Activated T-cell treated with anti-CD3 and anti-CD28 coated beads, Interleukin-2, amount 50 U/mL, for 1 hour (primary cell): ENCODE data around the gene KDF1.
"Not testable (repeated sequence)": the region's sequence is repeated elsewhere in the genome, so short reads cannot be mapped to it uniquely, and the experiment has no call there.

ENCODE experiments used
- DNase-seq: peaks from one replicate; pipeline ENCODE4 v3.0.0-alpha.2; 2020

The KDF1 gene

DNA sequence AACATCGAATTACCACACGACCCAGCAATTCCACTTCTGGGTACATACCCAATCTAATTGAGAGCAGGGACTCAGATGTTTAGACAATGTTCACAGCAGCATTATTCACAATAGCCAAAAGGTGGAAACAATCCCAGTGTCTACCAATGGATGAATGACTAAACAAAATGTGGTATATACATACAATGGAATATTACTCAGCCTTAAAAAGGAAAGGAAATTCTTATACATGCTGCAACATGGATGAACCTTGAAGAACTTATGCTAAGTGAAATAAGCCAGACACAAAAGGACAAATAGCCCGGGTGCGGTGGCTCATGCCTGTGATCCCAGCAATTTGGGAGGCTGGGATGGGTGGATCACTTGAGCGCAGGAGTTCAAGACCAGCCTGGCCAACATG is 6.9 kb downstream of the KDF1 start:
- DNase-seq = no peak

- no peak for DNase-seq
These were observed 8.3 kb downstream of the KDF1 start for GRCh38 chr1:26951821-26952497.

DNA sequence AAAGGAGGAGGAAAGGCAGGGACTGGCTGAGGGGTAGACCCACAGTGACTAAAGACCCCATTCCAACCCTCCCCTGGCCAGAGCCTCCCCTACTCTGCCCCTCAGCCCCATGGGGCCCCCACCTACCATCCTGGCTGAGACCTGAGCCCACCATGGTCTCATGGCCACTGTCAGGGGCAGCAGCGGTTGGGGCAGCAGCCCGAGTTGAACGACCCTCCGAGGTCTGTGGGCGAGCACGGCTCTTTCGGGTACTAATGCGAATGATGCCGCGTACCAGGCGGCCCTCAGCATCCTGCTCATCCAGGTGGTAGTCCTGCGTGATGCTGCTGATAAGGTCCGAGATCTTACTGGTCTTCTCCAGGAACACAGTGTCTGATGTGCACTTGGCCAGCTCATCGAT is 9.1 kb downstream of the KDF1 start:
- DNase-seq = no peak

DNA sequence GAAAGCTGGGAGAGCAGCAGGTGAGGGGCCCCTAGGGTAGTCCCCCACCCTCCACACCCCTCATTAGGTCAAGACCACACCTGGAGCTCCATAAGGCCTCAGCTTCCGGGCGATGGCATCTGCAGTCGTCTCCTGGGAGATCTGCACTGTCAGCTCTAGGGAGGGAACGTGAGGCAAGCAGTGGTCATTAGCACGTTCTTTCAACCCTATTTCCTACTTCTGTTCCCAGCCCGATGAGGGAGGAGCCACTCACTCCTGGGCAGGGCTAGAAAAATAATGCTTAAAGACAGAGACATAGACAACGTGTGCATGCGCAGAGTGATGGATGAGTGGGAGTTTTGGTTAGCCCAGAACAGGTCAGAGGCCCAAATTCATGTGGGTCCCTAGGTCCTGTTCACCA is 9.7 kb downstream of the KDF1 start:
- DNase-seq = no peak

- DNase-seq = no peak
These were observed 10.3 kb downstream of the KDF1 start for GRCh38 chr1:26949926-26950319.

- no peak for DNase-seq
These were observed 10.9 kb downstream of the KDF1 start for GRCh38 chr1:26949266-26949925.

GRCh38 chr1:26948725-26949057 is 11.6 kb downstream of the KDF1 start:
- DNase-seq = not testable (repeated sequence)

DNA sequence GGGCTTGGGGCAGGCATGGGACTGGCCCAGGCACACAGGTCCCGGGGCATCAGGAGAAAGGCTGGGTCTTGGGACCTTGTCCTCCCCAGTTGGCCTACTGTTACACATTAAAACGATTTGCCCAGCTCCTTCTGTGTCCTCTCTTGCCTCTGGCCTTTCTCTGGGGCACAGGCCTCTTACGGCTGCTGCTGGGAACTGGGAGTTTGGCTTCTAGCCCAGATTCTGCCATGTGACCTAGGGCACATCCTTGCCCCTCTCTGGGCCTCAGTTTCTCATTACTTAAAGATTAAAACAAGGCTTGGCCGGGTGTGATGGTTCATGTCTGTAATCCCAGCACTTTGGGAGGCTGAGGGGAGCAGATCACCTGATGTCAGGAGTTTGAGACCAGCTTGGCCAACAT is 14.0 kb downstream of the KDF1 start:
- DNase-seq = no peak

DNA sequence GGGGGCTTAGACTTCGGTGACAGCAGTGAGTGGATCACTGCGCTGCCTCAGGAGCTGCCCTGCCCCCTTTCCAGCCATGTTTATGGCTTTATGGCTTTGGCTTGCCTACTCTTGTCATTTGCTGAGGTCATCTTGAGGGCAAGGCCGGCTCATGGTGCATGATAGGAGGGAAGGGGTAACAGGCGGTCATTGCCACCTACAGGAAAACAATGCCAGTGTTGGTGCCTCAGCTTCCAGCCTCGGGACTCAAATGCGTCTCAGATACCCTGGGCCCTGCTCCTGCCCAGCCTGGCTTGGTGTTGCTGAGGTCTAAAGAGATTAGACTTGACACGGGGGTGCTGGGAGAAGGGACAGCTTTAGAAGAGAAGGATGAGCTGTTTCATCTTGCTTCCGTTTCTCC is 14.5 kb downstream of the KDF1 start:
- no peak for DNase-seq

DNA sequence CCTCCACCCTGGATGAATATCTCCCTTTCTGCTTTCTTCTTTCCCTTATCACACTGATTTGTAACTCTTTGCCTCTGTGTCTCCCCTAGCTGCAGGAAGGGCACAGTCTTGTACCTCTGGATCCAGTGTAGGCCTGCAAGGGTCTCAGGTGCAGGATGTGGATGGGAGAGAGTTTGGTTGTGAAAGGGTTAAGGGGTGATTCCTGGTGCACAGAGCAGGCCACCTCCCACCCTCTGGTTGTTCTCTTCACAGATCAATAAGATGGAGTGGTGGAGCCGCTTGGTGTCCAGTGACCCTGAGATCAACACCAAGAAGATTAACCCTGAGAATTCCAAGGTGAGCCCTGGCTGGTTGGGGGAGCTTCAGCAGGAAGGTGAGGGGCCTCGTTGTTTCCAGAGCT is 15.1 kb downstream of the KDF1 start:
- no peak for DNase-seq

DNA sequence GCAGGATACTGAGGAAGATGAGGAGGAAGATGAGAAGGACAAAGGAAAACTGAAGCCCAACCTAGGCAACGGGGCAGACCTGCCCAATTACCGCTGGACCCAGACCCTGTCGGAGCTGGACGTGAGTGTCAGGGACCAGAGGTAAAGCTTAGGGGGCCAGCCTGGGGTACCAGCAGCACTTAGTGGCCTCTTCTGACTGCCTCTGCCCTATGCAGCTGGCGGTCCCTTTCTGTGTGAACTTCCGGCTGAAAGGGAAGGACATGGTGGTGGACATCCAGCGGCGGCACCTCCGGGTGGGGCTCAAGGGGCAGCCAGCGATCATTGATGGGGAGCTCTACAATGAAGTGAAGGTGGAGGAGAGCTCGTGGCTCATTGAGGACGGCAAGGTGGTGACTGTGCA is 17.6 kb downstream of the KDF1 start:
- no peak for DNase-seq

DNA sequence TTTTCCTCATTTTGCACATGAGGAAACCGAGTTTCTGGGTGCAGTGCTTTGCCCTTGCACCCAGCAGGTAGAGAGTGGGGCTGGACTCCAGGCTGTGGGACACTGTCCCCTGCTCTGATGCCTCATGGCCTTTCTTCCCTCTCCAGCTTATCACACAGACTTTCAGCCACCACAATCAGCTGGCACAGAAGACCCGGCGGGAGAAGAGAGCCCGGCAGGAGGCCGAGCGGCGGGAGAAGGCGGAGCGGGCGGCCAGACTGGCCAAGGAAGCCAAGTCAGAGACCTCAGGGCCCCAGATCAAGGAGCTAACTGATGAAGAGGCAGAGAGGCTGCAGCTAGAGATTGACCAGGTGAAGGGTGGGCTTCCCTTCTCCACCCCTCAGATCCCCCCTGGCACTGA is 19.0 kb downstream of the KDF1 start:
- DNase-seq = no peak

DNA sequence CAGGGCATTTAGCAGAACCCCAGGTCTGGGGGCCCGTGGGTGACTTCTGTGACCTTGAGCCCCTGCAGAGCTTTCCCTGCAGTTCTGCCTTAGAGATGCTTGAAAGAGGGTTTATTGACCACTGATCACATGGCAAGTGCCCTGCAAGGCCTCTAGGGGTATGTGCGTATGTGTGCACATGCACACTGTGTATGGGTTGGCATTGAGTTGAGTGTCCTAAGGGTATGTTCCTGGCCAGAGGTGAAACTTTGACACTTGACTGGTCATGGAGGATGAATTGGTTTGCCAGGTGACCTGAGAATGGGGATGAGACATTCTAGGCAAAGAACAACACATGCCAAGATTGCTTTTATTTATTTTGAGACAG is 21.6 kb downstream of the KDF1 start:
- DNase-seq = no peak

DNA sequence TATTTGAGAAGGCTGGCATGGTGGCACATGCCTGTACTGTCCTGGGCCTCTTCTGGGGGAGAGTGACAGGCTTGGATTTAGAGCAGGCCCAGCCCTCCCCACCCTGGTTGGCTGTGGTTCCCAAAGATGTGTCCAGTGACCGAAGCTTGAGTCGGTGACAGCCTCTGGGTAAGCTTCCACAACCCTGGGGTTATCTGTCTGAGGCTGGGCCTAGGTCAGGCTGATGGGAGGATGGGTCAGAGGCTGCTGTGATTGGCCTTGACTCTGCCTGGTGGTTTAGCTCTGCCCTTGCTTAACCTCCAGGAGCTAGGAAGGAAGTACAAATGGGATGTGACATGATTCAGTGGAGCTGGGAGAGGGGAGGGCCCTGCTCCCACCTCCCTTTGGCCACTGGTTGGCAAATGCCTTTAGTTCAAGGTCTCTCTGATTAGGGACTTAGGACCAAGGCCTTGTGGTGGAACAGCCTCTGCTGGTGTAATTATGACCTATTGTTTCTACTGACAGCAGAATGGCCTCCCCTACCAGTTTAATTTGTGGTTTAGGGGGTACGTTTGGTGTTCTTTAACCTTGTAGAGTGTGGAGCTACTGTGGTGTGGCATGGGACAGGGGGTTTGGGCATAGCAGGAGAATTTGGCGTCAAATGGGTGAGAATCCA is 22.1 kb downstream of the KDF1 start:
- no peak for DNase-seq

DNA sequence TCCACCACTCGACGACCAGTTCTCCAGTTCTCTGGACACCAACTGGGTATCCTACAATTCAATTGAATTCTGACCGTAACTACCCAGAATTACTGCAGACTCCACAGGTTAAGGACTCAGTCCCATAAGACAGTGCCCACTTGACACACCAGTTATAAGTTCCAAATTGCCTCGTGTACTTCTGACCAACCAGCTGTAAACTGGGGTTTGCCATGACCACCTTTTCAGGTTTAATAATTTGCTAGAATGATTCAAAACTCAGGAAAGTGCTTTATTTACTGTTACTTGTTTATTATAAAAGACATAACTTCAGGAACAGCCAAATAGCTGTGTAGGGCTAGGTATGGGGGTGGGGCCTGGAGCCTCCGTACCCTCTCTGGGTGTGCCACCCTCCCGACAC is 23.4 kb downstream of the KDF1 start:
- no peak for DNase-seq

DNA sequence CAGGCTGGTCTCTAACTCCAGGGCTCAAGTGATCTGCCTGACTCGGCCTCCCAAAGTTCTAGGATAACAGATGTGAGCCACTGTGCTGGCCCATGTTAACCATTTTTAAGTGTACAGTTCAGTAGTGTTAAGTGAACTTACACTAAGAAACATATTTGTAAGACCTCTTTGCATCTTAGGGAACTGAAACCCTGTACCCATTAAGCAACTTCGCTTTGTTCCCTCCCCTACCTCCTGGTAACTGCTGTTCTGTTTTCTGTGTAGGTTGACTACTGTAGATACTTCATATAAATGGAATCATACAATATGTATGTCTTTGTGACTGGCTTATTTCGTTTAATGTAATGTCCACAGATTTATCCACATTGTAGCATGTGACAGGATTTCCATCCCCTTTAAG is 27.7 kb downstream of the KDF1 start:
- DNase-seq = no peak

GRCh38 chr1:26923711-26924110 is 36.6 kb downstream of the KDF1 start:
- DNase-seq = no peak

GRCh38 chr1:26922901-26923300 is 37.4 kb downstream of the KDF1 start:
- DNase-seq = no peak

DNA sequence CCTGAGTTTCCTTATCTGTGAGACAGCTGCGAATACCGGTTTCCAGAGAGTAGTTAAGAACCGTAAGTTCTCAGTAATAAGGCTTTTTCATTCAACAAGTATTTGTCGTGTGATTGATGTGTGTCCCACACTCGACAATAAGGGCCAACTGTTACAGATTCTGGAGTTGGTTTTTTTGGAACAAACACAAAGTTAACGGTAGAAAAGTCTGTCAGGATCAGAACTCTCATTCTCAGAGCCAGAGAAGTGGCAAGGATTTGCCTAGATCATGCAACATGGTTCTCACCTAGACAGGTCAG is 37.9 kb downstream of the KDF1 start:
- DNase-seq = no peak

DNA sequence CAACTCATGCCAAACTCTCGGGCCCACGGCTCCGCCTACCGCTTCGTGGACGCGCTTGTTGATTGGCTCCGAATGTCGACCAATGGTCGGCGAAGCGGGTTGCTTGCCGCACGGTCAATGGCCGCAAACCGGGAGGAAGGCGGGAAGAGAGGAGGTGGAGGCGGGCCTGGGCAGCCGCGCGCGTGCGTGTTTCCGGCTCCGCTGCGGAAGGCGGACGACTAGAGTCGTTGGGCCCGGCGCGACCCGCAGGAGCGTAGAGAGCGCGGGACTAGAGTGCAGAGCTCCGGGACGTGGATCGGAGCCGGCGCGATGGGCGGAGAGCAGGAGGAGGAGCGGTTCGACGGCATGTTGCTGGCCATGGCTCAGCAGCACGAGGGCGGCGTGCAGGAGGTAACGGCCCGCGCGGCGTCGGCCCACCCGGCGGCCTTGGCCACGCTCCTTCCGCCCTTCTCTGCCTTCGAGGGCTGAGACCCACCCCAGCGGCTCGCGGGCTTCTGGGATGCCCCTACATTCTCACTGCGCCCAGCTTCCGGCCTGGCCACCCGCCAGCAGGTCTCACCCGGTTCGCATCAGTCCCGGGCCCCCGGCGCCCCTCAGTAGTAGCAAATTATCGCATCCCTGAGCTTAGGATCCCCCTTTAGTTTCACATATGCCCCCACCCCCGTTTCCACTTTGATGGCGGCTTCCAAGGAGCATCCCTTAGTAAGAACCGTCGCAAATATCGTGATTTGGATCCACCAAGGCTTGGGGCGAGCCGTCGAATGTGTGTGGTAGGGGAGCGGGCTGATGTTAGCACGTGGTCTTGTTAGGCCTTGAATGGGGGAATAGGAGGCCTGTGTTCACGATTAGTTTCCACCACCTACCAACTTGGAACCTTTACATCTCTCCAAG is 38.5 kb downstream of the KDF1 start, which contains the start of gene NUDC:
Gene NUDC (plus strand): TSS at position 204 of the 891 bp plus-strand sequence. CDS start 106 bp downstream, at position 310.
- peak; percentile 93 for DNase-seq

DNA sequence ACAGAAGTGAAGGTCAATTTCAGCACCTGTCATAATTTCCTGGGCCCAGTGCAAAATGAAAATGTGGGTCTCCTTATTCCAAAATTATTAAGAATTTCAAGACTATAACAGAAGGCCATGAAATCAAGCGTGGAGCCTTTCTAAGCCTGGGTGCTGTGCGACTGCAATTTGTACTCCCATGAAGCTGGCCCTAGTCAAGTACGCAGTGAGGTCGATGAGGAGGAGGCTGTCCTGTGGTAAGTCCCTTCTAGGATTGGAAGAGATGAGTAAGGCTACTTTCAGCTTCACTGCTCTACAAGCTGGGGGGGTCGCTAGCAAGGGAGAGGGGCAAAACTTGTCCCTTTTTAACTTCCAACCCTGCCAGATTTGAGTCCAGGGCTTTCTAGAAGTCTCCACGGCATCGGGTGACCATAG is 39.1 kb downstream of the KDF1 start:
- DNase-seq = no peak

DNA sequence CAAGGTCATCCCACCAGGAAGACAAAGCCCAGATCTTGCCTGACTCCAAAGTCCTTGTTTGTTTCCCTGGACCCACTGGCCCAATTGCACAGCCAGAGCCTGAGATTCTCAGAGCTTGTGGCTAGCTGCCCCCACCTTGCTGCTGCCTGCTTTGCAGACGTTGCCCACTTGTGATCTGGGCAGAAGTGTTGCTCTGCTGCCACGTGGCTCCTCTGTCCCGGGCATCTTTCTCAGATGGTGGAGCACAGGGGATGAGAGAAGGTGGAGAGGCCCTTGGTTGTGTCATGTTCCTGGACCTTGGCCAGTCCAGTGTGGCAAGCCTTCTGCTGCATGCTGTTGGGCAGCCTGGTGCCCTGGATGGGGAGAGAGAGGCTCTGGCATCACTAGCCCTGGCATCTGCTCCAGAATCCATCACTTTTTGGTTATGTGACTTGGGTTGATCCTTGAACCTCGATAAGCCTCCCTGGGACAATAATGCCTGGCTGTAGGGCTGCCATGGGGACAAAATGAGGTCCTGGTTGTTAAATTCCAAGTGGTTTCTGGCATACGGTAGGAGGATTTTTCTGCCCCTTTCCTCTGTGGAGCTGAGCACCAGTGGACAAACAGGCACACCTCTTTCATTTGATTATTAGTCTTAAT is 44.9 kb downstream of the KDF1 start:
- no peak for DNase-seq
